ENCODE data around the gene CACUL1. TPM values are rescaled to one million over a fixed set of nuclear protein-coding genes. Genes with fewer than 3 reads are reported as not detected.

CACUL1 gene
- total RNA-seq, 2 experiments from 2014 or later = 12.0 to 27.6 TPM

DNA sequence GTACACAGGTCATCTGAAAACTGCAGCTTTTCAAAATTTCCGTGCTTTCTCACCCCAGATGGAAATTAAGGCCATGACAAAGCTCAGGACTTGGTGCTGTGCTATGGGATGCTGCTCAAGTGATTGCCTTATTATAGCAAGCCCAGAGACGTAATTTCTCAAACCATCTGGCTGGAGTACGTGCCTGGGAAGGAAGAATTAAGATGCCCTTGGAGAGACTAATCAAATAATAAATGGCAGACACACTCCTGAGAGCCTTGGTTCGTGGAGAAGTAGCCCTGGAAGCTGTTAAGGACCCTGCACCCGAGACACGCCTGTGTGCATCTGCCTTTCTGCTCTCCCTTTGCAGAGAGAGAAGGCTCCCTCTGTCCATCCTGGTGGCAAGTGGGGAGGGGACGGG, 121.0 kb downstream of the CACUL1 start:
- TF ChIP-seq, protein P1, sequence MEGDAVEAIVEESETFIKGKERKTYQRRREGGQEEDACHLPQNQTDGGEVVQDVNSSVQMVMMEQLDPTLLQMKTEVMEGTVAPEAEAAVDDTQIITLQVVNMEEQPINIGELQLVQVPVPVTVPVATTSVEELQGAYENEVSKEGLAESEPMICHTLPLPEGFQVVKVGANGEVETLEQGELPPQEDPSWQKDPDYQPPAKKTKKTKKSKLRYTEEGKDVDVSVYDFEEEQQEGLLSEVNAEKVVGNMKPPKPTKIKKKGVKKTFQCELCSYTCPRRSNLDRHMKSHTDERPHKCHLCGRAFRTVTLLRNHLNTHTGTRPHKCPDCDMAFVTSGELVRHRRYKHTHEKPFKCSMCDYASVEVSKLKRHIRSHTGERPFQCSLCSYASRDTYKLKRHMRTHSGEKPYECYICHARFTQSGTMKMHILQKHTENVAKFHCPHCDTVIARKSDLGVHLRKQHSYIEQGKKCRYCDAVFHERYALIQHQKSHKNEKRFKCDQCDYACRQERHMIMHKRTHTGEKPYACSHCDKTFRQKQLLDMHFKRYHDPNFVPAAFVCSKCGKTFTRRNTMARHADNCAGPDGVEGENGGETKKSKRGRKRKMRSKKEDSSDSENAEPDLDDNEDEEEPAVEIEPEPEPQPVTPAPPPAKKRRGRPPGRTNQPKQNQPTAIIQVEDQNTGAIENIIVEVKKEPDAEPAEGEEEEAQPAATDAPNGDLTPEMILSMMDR (conservative IDR thresholded peaks at IDR 0.05; ENCODE audit: low read length) = no peak
- no peak for TF ChIP-seq EZH2phosphoT487 (IDR thresholded peaks at IDR 0.05; ENCODE audit: borderline replicate concordance, low read depth, low read length)
- ChIA-PET POLR2A (interaction anchor here (0.6 kb wide), 1 partner anchor 1690 kb away, joined by 3 read pairs; no protein-coding TSS in a partner anchor), CTCF (ENCODE audit: unreplicated experiment) (interaction anchor here (0.6 kb wide), 1 partner anchor 13 kb away, joined by 3 read pairs; no protein-coding TSS in a partner anchor)
- H3K4me2 ChIP-seq (ENCODE audit: low read length) = no peak overlapping the region
- H2AFZ ChIP-seq (ENCODE audit: low read length) = no peak overlapping the region
- H3K9me2 ChIP-seq (ENCODE audit: insufficient read depth, low read length) = no peaks in the 10 kb centered on the region
- H3K27ac ChIP-seq (ENCODE audit: low read depth, low read length, poor library complexity, severe bottlenecking) = no peak overlapping the region
- H3K36me3 ChIP-seq (ENCODE audit: insufficient read depth, low read length) = no peaks in the 10 kb centered on the region
- H3K4me1 ChIP-seq (ENCODE audit: insufficient read depth, low read length, poor library complexity, severe bottlenecking) = no peaks in the 10 kb centered on the region
- no peaks in the 10 kb centered on the region for H3K79me2 ChIP-seq (ENCODE audit: insufficient read depth, low read depth, low read length)
- DNase-seq (ENCODE audit: low spot score) = no peak
- no TSS peak for BruUV-seq (replicated peaks)
- no peak overlapping the region for H3K4me3 ChIP-seq (ENCODE audit: low read depth, low read length, poor library complexity, severe bottlenecking)
- no peaks in the 10 kb centered on the region for H4K20me1 ChIP-seq (ENCODE audit: insufficient read depth, low read length)
- intact Hi-C loops (cut with micrococcal nuclease; ENCODE audit: unreplicated experiment) = no loop called here
- no peaks in the 10 kb centered on the region for H3K9me3 ChIP-seq (ENCODE audit: low read length)

DNA sequence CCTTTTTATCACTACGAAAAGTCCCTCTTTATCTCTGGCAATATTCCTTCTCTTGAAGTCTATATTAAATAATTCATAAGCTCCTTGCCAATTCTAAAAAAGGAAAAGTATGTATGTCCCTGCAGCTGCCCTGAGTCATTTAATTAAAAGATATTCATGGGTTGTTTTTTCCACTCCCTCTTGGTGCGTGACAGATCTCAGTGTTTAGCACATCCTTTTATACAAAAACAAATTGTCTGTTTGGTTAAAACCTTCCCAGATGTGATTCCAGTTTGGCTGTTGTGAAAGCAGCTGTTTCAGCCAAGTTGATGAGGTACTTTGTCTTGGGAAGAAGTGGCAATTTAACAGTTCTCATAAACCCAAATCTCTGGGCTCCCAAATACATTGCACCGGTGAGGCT, 125.6 kb downstream of the CACUL1 start:
- Histone ChIP-seq H3K36me3 (ENCODE audit: insufficient read depth, low read length) (no peaks in the 10 kb centered on the region), H3K4me2 (ENCODE audit: low read length) (no peak overlapping the region), H4K20me1 (ENCODE audit: insufficient read depth, low read length) (no peaks in the 10 kb centered on the region), H3K4me1 (ENCODE audit: insufficient read depth, low read length, poor library complexity, severe bottlenecking) (no peaks in the 10 kb centered on the region), H3K9me3 (ENCODE audit: low read length) (no peaks in the 10 kb centered on the region), H2AFZ (ENCODE audit: low read length) (no peak overlapping the region), H3K27ac (ENCODE audit: low read depth, low read length, poor library complexity, severe bottlenecking) (no peak overlapping the region), H3K79me2 (ENCODE audit: insufficient read depth, low read depth, low read length) (no peaks in the 10 kb centered on the region), H3K4me3 (ENCODE audit: low read depth, low read length, poor library complexity, severe bottlenecking) (no peak overlapping the region), H3K9me2 (ENCODE audit: insufficient read depth, low read length) (no peaks in the 10 kb centered on the region)
- intact Hi-C loops (cut with micrococcal nuclease; ENCODE audit: unreplicated experiment) = no loop called here
- ChIA-PET CTCF (ENCODE audit: unreplicated experiment) (no interaction called here), POLR2A (interaction anchor here (1.0 to 1.2 kb wide), 2 partner anchors 14 to 28 kb away, joined by 3 to 4 read pairs; no protein-coding TSS in a partner anchor)
- BruUV-seq (replicated peaks) = no TSS peak
- TF ChIP-seq EZH2phosphoT487 (IDR thresholded peaks at IDR 0.05; ENCODE audit: borderline replicate concordance, low read depth, low read length) = no peak
- TF ChIP-seq, protein P1 (conservative IDR thresholded peaks at IDR 0.05; ENCODE audit: low read length) = no peak
- no peak for DNase-seq (ENCODE audit: low spot score)

DNA sequence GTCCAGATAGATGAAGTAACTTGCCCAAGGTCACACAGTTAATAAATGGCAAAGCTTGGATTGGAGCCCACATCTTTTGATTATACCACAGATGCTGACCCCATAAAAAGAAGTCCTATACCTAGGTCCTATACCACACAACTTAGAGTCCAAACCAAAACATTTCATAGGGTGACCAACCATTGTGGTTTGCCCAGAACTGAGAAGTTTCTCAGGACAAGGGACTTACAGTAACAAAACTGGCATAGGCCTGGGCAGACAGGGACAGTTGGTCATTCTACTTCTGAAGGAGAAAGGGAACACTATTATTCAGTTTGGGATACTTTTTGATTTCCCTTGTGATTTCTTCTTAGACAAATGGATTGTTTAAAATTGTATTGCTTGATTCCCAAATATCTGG, 126.4 kb downstream of the CACUL1 start:
- intact Hi-C loops (cut with micrococcal nuclease; ENCODE audit: unreplicated experiment) = no loop called here
- H3K79me2 ChIP-seq (ENCODE audit: insufficient read depth, low read depth, low read length) = no peaks in the 10 kb centered on the region
- H2AFZ ChIP-seq (ENCODE audit: low read length) = no peak overlapping the region
- DNase-seq (ENCODE audit: low spot score) = no peak
- no peaks in the 10 kb centered on the region for H4K20me1 ChIP-seq (ENCODE audit: insufficient read depth, low read length)
- H3K27ac ChIP-seq (ENCODE audit: low read depth, low read length, poor library complexity, severe bottlenecking) = no peak overlapping the region
- H3K9me2 ChIP-seq (ENCODE audit: insufficient read depth, low read length) = no peaks in the 10 kb centered on the region
- no peaks in the 10 kb centered on the region for H3K9me3 ChIP-seq (ENCODE audit: low read length)
- H3K36me3 ChIP-seq (ENCODE audit: insufficient read depth, low read length) = no peaks in the 10 kb centered on the region
- no TSS peak for BruUV-seq (replicated peaks)
- no peaks in the 10 kb centered on the region for H3K4me1 ChIP-seq (ENCODE audit: insufficient read depth, low read length, poor library complexity, severe bottlenecking)
- ChIA-PET CTCF (ENCODE audit: unreplicated experiment) (no interaction called here), POLR2A (no interaction called here)
- H3K4me3 ChIP-seq (ENCODE audit: low read depth, low read length, poor library complexity, severe bottlenecking) = no peak overlapping the region
- no peak overlapping the region for H3K4me2 ChIP-seq (ENCODE audit: low read length)
- TF ChIP-seq EZH2phosphoT487 (IDR thresholded peaks at IDR 0.05; ENCODE audit: borderline replicate concordance, low read depth, low read length) = no peak
- TF ChIP-seq, protein P1 (conservative IDR thresholded peaks at IDR 0.05; ENCODE audit: low read length) = no peak
